G401 (cell line): ENCODE measurements around the gene ANKLE2. TPM values are rescaled to one million over a fixed set of nuclear protein-coding genes. Genes with fewer than 3 reads are reported as not detected.
A peak's percentile ranks its signal among the peaks of the same experiment; 100 is the strongest.
"Not testable (repeated sequence)": the region's sequence is repeated elsewhere in the genome, so short reads cannot be mapped to it uniquely, and the experiment has no call there.

ENCODE experiments used
- DNase-seq: peaks from one replicate; pipeline ENCODE4 v3.0.0-alpha.2; 2015; ENCODE audit warnings: low spot score
- in situ Hi-C: cut with HindIII; loops from 2 replicates; pipeline ENCODE4 v1.10.0; 2016; ENCODE audit warnings: low sequenced_read_pairs, mixed read lengths
- total RNA-seq: library from RNA; depleted of rRNA; stranded (reverse); fragments of >200 nt; shearing (Covaris generic); gene quantifications from 2 replicates; pipeline ENCODE4 v1.2.3, GENCODE V29; 2014; rRNA removed

Gene ANKLE2
- total RNA-seq = 27.9 and 34.3 TPM in 2 replicates

- DNase-seq = no peak
- in situ Hi-C loops = no loop called here
Observed at GRCh38 chr12:132761032-132761920, at the start of gene ANKLE2. TSS of gene ANKLE2 (minus strand) at chr12:132761832. CDS start at chr12:132761798, 34 bp downstream.

DNA sequence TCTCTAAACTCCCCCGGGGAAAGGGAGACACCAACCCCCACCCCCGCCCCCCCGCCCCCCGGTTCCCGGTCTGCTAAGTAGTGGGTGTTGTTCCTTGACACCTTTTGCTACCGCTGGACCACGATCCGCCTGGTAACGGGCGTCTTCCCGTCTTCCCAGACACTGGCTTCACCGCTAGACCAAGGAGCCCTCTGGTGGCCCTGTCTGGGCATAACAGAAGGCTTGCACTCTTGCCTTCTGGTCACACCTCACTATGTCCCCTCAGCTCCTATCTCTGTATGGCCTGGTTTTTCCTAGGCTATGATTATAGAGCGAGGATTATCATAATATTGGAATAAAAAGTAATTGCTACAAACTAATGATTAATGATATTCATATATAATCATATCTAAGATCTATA lies 47.8 kb upstream of the ANKLE2 start:
- in situ Hi-C loops = not testable (repeated sequence)
- peak; percentile 27 for DNase-seq

GRCh38 chr12:132807295-132808092 lies 45.9 kb upstream of the ANKLE2 start:
- no peak for DNase-seq
- in situ Hi-C loops = no loop called here

DNA sequence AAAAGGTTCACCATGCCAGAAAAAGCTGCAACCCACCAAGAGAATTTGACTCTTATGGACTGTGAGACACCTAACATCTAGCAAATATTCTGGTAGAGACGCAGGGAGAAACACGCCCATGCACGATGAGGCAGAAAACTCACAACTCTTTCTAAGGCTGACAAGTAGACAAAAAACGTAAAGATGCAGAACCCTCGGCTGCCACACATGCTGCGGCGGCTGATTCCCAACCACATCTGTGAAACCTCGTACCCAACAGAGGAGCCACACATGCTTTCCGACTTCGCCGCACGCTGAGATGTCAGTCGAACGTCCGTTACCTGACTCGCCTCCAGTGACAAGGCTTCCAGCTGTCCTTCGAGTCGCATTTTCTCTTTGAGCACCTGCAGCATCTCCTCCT lies 45.2 kb upstream of the ANKLE2 start:
- in situ Hi-C loops = no loop called here
- no peak for DNase-seq

DNA sequence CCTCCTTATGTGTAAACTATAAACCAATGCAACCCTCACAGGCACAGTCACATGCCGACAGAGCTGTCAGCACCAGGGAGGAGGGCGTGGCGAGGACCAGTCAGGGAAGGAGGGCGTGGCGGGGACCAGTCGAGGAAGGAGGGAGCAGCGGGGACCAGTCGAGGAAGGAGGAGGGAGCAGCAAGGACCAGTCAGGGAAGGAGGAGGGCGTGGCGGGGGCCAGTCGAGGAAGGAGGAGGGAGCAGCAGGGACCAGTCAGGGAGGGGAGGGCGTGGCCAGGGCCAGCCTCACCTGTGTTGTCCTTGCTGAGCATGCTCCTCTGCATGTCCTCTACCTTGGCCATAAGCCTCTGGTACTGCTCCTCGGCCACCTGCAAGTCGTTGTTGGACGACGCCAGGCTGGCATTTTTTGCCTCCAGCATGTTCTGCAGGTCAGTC lies 42.8 kb upstream of the ANKLE2 start:
- in situ Hi-C loops = no loop called here
- peak; percentile 21 for DNase-seq

DNA sequence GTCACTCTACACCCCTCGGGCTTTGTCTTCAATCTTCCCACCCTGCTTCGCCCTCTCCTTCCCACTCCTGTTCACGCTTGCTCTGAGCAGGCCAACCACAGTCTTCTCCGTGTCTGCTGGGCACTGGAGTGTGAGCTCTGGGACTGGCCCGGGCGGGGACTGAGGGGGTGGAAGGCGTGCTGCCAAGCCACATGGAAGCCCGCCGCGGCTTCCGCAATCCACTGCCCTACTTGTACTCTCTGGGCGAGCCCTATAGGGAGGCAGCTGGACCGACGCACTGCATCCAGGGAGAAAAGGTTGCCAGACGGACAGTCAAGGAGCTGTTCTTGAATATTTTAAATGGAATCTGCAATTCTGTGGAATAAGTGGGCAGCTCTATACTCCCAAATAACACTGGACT lies 42.3 kb upstream of the ANKLE2 start:
- DNase-seq = peak; percentile 43
- in situ Hi-C loops = no loop called here

DNA sequence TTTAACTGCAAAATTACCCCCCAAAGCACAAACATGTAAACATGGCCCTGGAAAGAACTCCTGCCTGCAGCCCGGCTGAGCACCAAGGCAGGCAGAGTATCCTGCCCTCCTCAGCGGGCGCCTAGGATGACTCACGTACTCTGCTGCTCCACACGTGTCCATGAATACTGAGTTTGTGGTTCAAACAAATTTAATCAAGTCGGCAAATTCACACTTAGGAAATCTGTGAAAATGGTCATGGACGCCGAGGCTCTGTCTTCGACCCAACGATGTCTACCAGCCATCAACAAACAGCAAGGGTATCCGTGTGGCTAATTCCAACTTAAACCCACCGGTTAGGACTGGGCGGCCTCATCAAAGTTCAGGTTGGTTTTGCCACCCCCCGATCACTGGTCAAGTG lies 41.5 kb upstream of the ANKLE2 start:
- no peak for DNase-seq
- in situ Hi-C loops = no loop called here

- no peak for DNase-seq
- in situ Hi-C loops = no loop called here
Observed at GRCh38 chr12:132801741-132802140, 40.1 kb upstream of the ANKLE2 start.

DNA sequence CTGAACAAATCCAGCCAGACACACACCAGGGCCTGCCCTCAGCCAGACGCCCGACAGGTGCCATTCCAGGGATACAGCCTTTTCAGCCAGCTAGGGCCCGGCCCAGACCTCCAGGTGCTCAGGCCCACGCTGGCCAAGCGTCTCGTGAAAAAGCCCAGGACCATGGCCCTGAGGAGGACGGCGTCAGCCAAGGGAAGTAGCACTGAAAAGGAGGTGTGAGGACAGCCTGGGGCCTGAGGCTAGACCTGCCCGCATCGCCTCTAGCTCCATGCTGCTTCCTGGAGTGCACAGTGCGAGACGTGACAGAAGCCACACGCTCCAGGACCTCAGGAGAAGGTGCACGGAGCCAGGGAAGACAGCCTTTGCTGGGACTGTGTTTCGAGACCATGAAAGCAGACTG lies 37.2 kb upstream of the ANKLE2 start:
- no peak for DNase-seq
- in situ Hi-C loops = no loop called here

- DNase-seq = no peak
- in situ Hi-C loops = no loop called here
Observed at GRCh38 chr12:132797820-132798570, 36.4 kb upstream of the ANKLE2 start.

GRCh38 chr12:132795847-132796246 lies 34.2 kb upstream of the ANKLE2 start:
- in situ Hi-C loops = no loop called here
- DNase-seq = no peak

GRCh38 chr12:132791940-132792339 lies 30.3 kb upstream of the ANKLE2 start:
- in situ Hi-C loops, DNase-seq: not testable (repeated sequence)

GRCh38 chr12:132789099-132789471 lies 27.5 kb upstream of the ANKLE2 start:
- in situ Hi-C loops = no loop called here
- no peak for DNase-seq

DNA sequence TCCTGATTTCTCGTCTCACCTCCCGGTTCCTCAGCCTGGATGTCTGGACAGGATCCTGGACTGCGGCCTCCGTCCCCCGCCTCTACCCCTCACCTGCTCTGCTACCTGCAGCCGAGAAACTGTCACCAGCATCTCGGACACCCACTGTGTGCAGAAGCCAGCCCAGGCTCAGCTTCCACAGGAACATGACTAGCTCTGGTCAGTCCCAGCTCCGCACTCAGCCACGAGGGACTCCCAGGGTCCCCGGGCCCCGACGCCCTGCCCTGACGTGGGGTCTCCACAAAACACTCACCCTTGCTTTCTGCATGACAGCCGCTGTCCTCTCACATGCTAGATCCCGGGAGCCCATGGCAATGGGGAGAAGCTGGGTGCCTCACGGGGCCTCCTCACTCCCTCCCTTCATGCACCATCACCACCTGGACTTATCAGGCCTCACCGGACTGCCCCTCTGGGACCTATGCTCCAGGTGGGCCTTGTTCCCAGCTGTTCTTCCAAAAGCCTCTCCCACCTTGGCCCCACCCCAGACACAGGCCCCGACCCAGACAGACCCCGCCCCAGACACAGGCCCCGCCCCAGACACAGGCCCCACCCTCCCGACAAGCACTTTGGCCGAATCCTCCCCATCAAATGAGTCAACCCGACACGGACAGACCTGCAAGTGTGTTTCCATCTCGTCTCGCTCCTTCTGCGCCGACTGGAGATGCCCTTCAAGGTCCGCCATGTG lies 26.9 kb upstream of the ANKLE2 start:
- in situ Hi-C loops = no loop called here

GRCh38 chr12:132787877-132788276 lies 26.2 kb upstream of the ANKLE2 start:
- in situ Hi-C loops = no loop called here
- DNase-seq = no peak

More for the DNA sequence above, 26.9 kb upstream of the ANKLE2 start:
- no peak for DNase-seq

GRCh38 chr12:132786192-132786591 lies 24.6 kb upstream of the ANKLE2 start:
- in situ Hi-C loops = no loop called here

GRCh38 chr12:132784580-132784979 lies 22.9 kb upstream of the ANKLE2 start:
- in situ Hi-C loops = no loop called here
- DNase-seq = no peak

More at GRCh38 chr12:132786192-132786591, 24.6 kb upstream of the ANKLE2 start:
- DNase-seq = no peak

DNA sequence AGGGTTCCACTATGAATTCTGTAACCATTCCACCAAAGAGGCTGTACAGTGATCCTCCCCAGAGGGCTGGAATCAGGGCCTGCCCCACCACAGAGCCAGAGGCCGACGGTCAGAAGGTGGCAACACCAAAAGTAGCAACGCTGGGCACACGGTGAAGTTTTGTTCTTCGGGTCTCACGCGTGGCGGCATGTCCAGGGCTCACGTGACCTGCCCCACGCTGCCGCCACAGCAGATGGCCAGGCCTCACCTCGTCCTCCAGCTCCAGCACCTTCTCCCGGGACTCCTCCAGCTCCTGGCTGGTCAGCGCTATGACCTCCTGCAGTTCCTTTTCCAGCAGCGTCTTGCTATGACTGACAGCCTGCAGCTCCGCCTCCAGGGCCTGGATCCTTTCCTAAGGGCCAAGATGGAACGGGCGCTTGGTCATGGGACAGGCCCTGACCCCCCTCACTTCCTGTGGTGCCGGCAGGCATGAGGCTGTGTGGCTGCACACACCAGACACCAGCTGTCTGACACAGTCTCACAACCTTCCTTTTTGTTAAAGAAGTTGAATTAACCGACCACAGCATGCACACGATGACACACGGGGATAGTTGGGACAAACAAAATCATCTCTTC lies 22.4 kb upstream of the ANKLE2 start:
- in situ Hi-C loops = no loop called here
- DNase-seq = no peak
